Fibroblast of lung (primary cell): ENCODE measurements around the gene OASL. TPM values are rescaled to one million over a fixed set of nuclear protein-coding genes. Genes with fewer than 3 reads are reported as not detected.

Source experiments
- DNase-seq, 2 donors: peaks; one replicate each; pipeline versions ENCODE4 v3.0.0 to v3.0.0-alpha.2; 2010; ENCODE audit warnings: low read depth in 2 of 2
- H2AFZ ChIP-seq: 2 replicates; pipeline ENCODE4 v1.5.1; 2012; ENCODE audit warnings: low read length, control low read depth, inconsistent platforms
- H3K27ac ChIP-seq: 2 replicates; pipeline ENCODE4 v1.5.1; 2011; ENCODE audit warnings: low read length, control low read depth; ENCODE audit not compliant: insufficient read depth
- H3K27me3 ChIP-seq: 2 replicates; pipeline ENCODE4 v1.5.1; 2011; ENCODE audit warnings: mild to moderate bottlenecking, low read length; ENCODE audit not compliant: control insufficient read depth, insufficient read depth
- H3K36me3 ChIP-seq: 2 replicates; pipeline ENCODE4 v1.5.1; 2011; ENCODE audit warnings: low read length; ENCODE audit not compliant: control insufficient read depth, insufficient read depth
- H3K4me1 ChIP-seq: 2 replicates; pipeline ENCODE4 v1.5.1; 2011; ENCODE audit warnings: low read length; ENCODE audit not compliant: control insufficient read depth, insufficient read depth; ENCODE audit errors: extremely low read depth
- H3K4me2 ChIP-seq: 2 replicates; pipeline ENCODE4 v1.5.1; 2011; ENCODE audit warnings: low read length, control low read depth; ENCODE audit not compliant: insufficient read depth; ENCODE audit errors: extremely low read depth
- H3K4me3 ChIP-seq, 4 experiments: fragments of 200-600 bp in 1 of 4; sonication (generic) in 1 of 4; replicated peaks in 1 of 4; 2 replicates each; pipeline ENCODE4 v1.5.1; 2011 to 2016; ENCODE audit warnings: low read length in 4 of 4, low read depth in 3 of 4, mild to moderate bottlenecking in 3 of 4, control low read depth in 2 of 4, inconsistent platforms in 1 of 4, mixed read lengths in 1 of 4; ENCODE audit not compliant: insufficient read depth in 1 of 4; ENCODE audit errors: control extremely low read depth in 1 of 4
- H3K79me2 ChIP-seq: 2 replicates; pipeline ENCODE4 v1.5.1; 2012; ENCODE audit warnings: mild to moderate bottlenecking, low read length, inconsistent platforms; ENCODE audit not compliant: control insufficient read depth, insufficient read depth
- H3K9ac ChIP-seq: 2 replicates; pipeline ENCODE4 v1.5.1; 2011; ENCODE audit warnings: mild to moderate bottlenecking, low read length, control low read depth; ENCODE audit not compliant: insufficient read depth
- H3K9me3 ChIP-seq: 2 replicates; pipeline ENCODE4 v1.5.1; 2012; ENCODE audit warnings: low read depth, low read length; ENCODE audit not compliant: control insufficient read depth, insufficient read depth
- H4K20me1 ChIP-seq: 2 replicates; pipeline ENCODE4 v1.5.1; 2011; ENCODE audit warnings: low read length; ENCODE audit not compliant: control insufficient read depth, insufficient read depth; ENCODE audit errors: extremely low read depth
- CTCF ChIP-seq, 2 donors: IDR thresholded peaks in 1 of 2; conservative IDR thresholded peaks in 1 of 2; 1 replicate in 1 of 2; 2 replicates in 1 of 2; pipeline ENCODE4 v1.5.1; 2011 to 2012; ENCODE audit warnings: low read length in 2 of 2, control low read depth in 1 of 2, inconsistent platforms in 1 of 2, low read depth in 1 of 2, mild to moderate bottlenecking in 1 of 2
- EZH2 ChIP-seq: IDR thresholded peaks from 2 replicates; pipeline ENCODE4 v1.5.1; 2012; ENCODE audit warnings: low read length, control low read depth, mild to moderate bottlenecking; ENCODE audit errors: missing control alignments
- polyA plus RNA-seq, 2 donors: library from polyadenylated mRNA; depleted of rRNA in 1 of 2; stranded (reverse) in 1 of 2; unstranded in 1 of 2; fragments of >200 nt; gene quantifications; 2 replicates each; pipeline ENCODE4 v1.2.1, GENCODE V29; 2011 to 2012; ENCODE audit warnings: missing spikeins in 1 of 2
- total RNA-seq: library from RNA; depleted of rRNA; stranded (reverse); fragments of >200 nt; gene quantifications from 2 replicates; pipeline ENCODE4 v1.2.1, GENCODE V29; 2014

The OASL gene
- total and polyA plus RNA-seq, 2 donors (not counting 1 experiment from before 2014, with no cell fraction given), result 0.07 to 1.2 TPM

DNA sequence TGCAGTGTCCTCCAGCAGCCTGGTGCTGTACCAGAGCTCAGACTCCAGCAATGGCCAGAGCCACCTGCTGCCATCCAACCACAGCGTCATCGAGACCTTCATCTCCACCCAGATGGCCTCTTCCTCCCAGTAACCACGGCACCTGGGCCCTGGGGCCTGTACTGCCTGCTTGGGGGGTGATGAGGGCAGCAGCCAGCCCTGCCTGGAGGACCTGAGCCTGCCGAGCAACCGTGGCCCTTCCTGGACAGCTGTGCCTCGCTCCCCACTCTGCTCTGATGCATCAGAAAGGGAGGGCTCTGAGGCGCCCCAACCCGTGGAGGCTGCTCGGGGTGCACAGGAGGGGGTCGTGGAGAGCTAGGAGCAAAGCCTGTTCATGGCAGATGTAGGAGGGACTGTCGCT lies 38.0 kb downstream of the OASL start:
- no peak overlapping the region for H3K27ac ChIP-seq
- H2AFZ ChIP-seq, result no peak overlapping the region
- TF ChIP-seq EZH2 (no peak), CTCF (conservative IDR thresholded peaks at IDR 0.05 in 1 of 2, IDR thresholded peaks at IDR 0.05 in 1 of 2; ENCODE audit: low read depth in 1 of 2, low read length in 2 of 2) (no peak)
- H3K36me3 ChIP-seq, result peaks cover 5% of the 10 kb centered on the region
- no peak overlapping the region for H3K9ac ChIP-seq
- no peaks in the 10 kb centered on the region for H3K27me3 ChIP-seq
- no peak overlapping the region for H3K4me3 ChIP-seq
- H3K79me2 ChIP-seq, result no peaks in the 10 kb centered on the region
- no peaks in the 10 kb centered on the region for H4K20me1 ChIP-seq
- no peak overlapping the region for H3K4me2 ChIP-seq
- H3K4me1 ChIP-seq, result no peaks in the 10 kb centered on the region
- DNase-seq, result no peak
- no peaks in the 10 kb centered on the region for H3K9me3 ChIP-seq

GRCh38 chr12:121000530-121000929 lies 38.5 kb downstream of the OASL start:
- no peaks in the 10 kb centered on the region for H3K9me3 ChIP-seq
- no peak overlapping the region for H3K4me2 ChIP-seq
- H3K27me3 ChIP-seq, result peaks cover 2% of the 10 kb centered on the region
- TF ChIP-seq EZH2 (no peak), CTCF (conservative IDR thresholded peaks at IDR 0.05 in 1 of 2, IDR thresholded peaks at IDR 0.05 in 1 of 2; ENCODE audit: low read depth in 1 of 2, low read length in 2 of 2) (no peak)
- H3K4me3 ChIP-seq, result no peak overlapping the region
- no peaks in the 10 kb centered on the region for H3K79me2 ChIP-seq
- H4K20me1 ChIP-seq, result no peaks in the 10 kb centered on the region
- peaks cover 5% of the 10 kb centered on the region for H3K36me3 ChIP-seq
- no peak overlapping the region for H3K27ac ChIP-seq
- H3K4me1 ChIP-seq, result no peaks in the 10 kb centered on the region
- H3K9ac ChIP-seq, result no peak overlapping the region
- no peak for DNase-seq
- H2AFZ ChIP-seq, result no peak overlapping the region

DNA sequence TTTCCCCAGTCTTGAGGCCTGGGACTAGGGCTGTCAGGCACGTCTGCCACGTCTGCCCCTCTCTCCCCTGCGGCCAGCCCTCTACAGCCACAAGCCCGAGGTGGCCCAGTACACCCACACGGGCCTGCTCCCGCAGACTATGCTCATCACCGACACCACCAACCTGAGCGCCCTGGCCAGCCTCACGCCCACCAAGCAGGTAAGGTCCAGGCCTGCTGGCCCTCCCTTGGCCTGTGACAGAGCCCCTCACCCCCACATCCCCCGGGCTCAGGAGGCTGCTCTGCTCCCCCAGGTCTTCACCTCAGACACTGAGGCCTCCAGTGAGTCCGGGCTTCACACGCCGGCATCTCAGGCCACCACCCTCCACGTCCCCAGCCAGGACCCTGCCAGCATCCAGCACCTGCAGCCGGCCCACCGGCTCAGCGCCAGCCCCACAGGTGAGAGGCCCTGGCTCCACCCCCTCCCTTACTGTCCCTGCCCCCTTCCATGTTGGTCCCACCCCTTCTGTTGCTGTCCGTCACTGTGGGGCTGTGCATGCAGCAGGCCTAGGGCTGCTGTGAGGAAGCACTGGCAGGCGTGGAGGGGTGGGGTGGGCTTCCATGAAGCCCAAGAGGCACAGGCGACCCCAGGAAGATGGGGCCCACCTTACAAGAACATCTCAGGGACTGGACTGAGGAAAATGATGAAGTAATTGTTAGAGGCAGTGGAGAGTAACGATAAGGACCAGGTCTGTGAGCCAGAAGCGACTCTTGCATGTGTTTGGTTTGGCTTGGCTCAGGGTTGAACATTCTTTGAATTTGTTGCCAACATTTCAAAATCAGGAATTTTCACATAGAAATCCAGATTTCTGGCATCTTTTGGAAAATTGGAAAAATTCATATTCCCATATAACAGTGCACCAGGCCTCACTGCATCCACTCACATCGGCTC lies 39.6 kb downstream of the OASL start:
- Histone ChIP-seq H3K4me1 (no peaks in the 10 kb centered on the region), H3K4me3 (no peak overlapping the region), H3K79me2 (no peaks in the 10 kb centered on the region), H3K36me3 (peaks cover 2% of the 10 kb centered on the region), H3K4me2 (no peak overlapping the region), H3K9me3 (no peaks in the 10 kb centered on the region), H3K27ac (no peak overlapping the region), H3K27me3 (peaks cover 4% of the 10 kb centered on the region), H3K9ac (no peak overlapping the region), H2AFZ (no peak overlapping the region), H4K20me1 (no peaks in the 10 kb centered on the region)
- TF ChIP-seq CTCF (conservative IDR thresholded peaks at IDR 0.05 in 1 of 2, IDR thresholded peaks at IDR 0.05 in 1 of 2; ENCODE audit: low read depth in 1 of 2, low read length in 2 of 2) (no peak), EZH2 (no peak)
- DNase-seq, result peak; percentile 11 to 54
